ENCODE data around the gene HOXD4.

Gene HOXD4

DNA sequence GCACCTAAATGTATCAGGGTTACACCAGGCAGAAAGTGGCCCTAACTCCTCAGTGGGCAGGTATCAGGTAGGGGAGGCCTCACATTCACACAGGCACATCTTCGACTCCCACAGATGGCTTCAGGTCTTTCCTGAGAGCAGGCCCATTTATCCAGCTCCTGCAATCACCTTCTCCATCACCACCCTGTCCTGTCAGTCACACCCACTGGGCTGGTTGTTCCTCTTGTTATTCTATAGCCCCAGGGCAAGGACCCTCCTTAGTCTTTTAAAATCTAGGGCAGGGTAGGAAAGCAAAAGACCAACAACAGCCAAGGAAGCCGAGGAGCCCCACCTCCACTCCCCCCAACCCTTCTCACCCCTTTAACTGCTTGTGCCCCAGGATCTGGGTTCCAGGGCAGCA is 9.1 kb upstream of the HOXD4 start:
- no peak for DNase-seq

DNA sequence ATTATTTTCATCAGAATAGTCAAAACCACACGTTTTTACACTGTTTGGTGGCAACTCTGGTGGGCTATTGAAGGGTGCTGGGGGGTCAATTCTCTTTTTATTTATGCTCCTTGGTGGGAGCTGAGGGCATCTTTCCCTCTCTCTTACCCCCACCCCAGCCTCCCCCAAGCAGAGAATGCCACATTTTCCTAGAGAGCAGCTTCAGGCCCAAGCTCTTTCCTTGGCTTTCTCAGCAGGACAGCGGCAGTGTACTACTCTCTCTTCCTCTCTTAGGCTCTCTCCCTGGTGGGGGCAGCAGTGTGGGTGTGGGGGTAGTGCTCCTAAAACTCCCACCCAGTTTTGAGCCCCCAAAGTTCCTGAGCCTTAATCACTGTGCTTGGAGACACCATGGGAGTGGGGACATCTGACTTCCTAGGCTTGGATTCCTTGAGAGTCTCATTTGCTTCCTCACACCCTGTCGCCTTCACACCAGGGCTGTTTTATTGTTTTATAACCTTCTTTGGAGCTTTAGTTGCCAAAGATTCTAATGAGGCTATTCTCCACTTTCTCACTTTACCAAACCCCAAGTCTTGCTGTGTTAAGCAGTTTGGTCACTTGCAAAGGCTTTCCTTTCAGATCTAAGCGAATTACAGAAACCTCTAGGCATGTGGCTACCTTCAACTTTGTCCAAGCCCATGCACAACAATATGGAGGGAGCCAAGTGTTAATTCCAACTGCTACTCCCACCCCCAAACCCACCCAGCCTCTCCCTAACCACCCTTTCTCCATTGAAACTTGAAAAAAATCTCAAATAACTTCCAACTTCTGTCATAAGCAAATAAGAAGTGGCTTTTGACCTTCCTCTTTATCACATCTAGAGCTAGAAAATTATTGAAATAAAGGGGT is 6.0 kb upstream of the HOXD4 start:
- DNase-seq: no peak

DNA sequence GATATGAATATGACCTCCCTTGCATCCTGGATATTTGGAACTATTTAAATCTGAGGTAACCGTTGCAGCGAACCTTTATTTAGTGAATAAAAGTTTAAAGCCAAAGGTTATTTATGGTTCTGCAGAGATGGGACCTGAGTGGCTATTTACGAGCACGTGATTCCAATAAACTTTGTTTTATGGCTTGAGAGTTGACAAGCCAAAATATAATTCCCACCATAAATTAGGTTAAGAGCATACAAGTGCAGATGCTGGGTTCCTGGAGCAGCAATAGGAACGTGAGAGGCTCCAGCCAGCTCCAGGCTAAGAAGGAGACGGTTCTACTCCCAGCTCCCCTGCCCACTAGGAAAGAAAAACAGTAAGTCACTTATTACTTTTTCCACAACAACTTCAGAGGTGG is 5.2 kb upstream of the HOXD4 start:
- no peak for DNase-seq

DNA sequence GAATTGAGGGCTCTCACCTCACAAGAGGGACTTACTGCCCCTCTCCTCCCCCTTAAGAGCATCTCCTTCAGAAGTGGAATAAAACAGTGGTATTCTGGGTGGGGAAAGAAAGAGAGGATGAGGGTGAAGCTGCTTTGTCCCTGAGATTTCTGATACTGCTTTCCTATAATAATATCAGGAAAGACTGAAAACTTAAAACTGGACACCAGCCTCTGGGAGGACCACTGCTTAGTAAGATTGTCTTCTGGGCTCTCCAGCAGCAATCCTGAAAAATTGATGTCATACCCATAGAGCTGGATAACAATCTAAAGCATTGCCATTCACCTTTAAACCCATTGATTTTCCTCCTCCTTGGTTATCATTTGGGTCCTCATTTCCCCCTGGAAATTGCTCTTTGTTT is 4.7 kb upstream of the HOXD4 start:
- DNase-seq: no peak

- DNase-seq: no peak
Measured at GRCh38 chr2:176147210-176147799, 4.0 kb upstream of the HOXD4 start.

- no peak for DNase-seq
Measured at GRCh38 chr2:176147800-176148496, 3.4 kb upstream of the HOXD4 start.

DNA sequence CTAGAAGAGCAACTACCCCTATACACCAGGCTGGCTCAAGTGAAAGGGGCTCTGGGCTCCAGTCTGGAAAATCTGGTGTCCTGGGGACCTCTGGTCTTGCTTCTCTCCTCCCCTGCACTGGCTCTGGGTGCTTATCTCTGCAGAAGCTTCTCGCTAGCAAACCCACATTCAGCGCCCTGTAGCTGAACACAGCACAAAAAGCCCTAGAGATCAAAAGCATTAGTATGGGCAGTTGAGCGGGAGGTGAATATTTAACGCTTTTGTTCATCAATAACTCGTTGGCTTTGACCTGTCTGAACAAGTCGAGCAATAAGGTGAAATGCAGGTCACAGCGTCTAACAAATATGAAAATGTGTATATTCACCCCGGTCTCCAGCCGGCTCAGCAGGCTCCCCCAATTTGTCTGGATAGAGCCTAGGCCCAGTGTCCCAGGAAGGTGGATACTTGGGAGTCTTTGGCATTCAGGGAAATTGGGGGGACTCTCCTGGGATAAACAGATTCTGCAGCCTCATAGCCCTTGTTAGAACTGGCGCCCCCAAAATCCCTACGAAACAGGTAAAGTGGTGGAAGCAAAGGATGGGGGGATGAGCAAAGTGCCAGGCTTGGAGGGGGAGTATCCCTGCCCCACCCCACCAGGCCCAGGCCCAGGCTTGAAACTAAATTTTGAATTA is 2.5 kb upstream of the HOXD4 start:
- DNase-seq: no peak

DNA sequence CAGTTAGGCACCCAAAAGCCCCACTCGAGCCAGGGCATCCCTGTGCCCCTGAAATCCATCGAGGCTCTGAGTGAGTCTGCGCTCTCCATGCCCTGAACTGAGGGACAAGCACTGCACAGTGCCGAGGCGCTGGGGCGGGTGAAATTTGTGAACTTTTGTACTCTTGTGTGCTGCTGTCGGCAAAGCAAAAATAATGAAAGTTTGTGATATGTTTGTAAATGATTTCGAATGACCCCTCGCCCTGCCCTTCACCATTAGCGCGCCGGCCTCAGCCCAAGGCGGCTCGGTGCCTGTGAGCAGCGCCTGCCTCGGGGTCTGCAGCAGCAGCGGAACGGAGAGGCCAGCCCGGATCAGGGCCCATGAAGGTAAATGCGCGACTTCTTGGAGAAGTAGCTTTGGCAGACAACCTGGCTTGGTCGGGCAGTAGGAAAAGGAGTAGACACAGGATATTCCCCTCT is 1.8 kb upstream of the HOXD4 start:
- no peak for DNase-seq

DNA sequence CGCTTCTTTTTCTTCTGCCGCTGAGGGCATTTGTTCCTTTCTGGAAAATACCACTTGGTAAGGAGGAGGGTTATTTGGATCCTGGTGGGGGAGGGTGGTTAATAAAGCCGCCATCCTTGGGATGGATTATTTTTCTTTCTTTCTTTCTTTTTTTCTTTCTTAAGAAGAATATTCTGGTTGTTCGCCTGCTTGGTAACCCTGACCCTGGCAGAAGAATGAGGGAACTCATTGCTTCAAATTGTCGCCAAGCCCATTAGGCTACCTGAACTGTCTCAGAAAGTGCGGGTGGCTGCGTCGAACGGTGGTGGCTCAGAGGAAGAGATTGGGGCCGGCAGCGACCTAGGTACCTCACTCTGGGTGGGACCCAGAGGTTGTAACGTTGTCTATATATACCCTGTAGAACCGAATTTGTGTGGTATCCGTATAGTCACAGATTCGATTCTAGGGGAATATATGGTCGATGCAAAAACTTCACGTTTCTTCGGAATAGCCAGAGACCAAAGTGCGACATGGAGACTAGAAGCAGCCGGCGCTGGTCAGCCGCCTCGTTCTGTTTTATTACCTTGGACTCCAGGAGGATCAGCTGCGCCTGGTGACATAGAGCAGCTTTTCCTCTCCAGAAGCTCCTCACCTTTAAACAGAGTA is 1.3 kb upstream of the HOXD4 start:
- no peak for DNase-seq

DNA sequence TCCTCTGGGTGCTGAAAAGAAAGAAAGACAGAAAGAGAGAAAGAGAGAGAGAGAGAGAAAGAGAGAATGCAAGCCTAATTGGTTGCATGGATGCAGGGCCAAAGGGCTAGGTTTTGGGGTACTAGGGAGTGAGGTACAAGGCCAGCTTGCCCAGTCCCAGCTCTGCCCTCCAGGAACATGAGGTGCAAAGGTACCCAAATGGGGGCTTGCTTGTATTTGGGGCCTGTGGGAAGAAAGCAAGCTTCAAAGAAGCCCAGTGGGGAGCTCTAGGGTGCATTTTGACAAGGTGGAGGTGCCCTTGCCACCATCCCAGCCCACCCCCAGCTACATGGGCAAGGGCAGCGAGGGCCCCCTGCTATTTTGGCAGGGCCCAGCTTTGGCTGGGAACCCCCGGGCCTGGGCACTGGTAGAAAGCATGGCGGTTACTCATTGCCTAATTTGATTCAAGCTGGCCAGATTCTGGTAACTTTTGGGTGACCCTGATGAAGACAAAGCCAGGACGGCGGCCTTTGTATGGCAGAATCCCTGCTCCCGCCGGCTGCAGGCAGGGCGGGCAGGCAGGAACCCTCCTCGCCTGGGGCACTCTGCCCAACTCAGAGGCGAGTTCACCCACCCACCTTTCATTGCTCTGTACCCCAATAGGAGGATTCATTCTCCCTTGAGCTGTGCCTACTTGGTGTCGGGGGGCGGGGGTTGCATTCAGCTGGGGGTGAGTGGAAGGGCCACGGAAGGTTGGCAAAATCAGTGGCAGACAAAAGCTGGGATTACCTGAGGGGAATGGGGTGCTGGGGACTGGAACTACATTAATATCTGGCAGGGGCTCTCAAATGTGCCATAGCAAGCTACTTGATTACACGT is 537 bp upstream of the HOXD4 start:
- no peak for DNase-seq

DNA sequence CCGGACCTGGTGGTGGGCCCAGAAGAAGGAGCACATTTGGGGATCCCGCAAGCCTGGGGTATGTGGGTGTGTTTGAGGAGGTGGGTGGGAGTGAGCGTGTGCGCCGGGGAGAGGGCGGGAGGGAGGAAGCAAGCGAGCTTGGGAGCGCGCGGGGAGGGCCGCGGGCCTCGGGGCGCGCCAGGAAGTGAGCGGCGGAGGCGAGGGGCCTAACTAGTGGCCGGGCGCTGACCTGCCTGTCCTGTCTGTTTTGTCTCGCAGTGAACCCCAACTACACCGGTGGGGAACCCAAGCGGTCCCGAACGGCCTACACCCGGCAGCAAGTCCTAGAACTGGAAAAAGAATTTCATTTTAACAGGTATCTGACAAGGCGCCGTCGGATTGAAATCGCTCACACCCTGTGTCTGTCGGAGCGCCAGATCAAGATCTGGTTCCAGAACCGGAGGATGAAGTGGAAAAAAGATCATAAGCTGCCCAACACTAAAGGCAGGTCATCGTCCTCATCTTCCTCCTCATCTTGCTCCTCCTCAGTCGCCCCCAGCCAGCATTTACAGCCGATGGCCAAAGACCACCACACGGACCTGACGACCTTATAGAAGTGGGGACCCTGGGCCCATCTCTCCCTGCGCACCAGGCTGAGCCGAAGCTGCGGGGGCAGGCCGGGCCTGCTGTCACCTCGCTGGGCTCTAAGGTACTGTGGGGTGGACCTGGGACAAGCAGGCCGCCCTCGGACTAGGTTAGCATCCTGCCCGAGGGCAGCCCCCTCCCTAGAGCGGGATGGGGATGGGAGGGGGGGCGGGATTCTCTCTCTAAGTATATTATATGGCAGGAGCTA is 1.2 kb downstream of the HOXD4 start:
- DNase-seq: no peak

DNA sequence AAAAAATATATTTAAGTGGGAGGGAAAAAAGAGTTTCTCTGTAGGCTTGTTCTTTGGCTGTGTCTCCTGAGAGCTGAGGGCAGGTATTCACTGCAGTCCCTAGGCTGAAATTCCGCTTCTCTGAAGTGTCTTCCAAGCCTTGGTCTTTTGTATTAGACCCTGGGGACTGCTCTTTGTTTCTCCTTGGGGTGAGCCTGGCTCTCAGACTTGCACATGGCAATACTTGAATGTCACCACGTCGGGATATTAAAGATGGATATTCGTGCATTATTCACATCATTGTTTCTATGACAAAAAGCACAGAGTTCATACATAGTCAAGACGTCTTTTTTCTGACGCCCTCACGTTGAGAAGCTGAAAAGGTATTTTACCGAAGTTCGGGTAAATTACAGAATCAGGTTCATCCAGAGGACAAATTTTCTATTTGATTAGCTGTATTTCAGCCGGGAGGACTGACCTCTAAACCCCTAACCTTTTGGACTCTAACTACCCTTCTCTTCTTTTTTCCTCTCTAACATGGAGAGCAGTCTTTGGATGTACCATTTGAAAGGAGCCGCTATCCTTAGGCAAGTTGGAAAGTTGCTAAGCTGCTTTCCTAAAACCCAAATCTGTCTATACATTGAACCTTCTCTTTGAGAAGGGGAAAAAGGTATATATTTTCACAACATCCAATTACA is 3.4 kb downstream of the HOXD4 start:
- no peak for DNase-seq

GRCh38 chr2:176155356-176156044 is 4.2 kb downstream of the HOXD4 start:
- DNase-seq: no peak

GRCh38 chr2:176156301-176156806 is 5.0 kb downstream of the HOXD4 start:
- DNase-seq: no peak

DNA sequence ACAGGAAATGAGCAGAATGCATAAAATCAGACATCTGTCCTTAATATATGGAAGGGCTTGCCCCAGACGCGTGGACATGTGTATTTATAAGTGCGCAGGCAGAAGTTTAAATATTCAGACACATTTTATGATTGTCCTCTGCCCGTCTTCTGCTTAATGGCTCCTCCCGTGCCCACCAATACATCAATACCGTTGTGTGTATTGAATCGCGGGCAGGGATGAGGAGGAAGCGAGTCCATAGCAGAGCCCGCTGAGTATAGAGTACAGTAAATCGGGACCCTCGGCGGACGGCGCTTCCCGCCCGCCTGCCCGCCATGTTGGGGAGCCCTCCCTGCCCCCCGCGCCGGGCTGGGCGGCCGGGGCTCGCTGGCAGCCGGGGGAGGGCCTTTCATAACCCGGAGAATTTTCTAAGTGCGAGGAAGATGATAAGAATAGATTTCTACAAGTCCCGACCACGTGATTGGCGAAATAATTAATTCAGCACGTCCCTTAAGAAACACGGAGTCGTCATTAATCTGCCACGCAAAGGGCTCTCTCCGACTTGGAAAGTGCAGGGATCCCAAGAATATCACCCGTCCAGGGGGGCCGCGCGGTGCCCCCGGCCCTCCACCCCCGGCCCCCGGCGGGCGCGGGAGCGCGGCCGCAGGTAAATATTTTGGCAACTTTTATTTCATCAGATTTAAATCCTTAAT is 5.6 kb downstream of the HOXD4 start, which contains the start of gene HOXD3:
TSS of gene HOXD3 (plus strand) at position 501 of the 692 bp plus-strand sequence. CDS start 11,808 bp downstream, outside the sequence.
- DNase-seq: no peak

GRCh38 chr2:176157499-176158185 is 6.3 kb downstream of the HOXD4 start:
- DNase-seq: no peak

- DNase-seq: no peak
Measured at GRCh38 chr2:176158186-176158591, 6.8 kb downstream of the HOXD4 start.
